Hepatocyte (in vitro differentiated cells): ENCODE data around the gene CDKN1A.

ENCODE experiments used
- CTCF ChIP-seq: fragments of 200-600 bp; sonication (generic); IDR thresholded peaks from 2 replicates; pipeline ENCODE4 v1.5.1; 2016; ENCODE audit warnings: antibody characterized with exemption, mild to moderate bottlenecking; ENCODE audit not compliant: poor library complexity
- EZH2 ChIP-seq: fragments of 200-600 bp; sonication (generic); IDR thresholded peaks from 2 replicates; pipeline ENCODE4 v1.6.1; 2016; ENCODE audit warnings: antibody characterized with exemption, mild to moderate bottlenecking, borderline replicate concordance
- EZH2phosphoT487 ChIP-seq: fragments of 200-600 bp; sonication (generic); IDR thresholded peaks from one replicate; pipeline ENCODE4 v1.6.1; 2018; ENCODE audit warnings: antibody characterized with exemption, mild to moderate bottlenecking, low read depth, moderate library complexity; ENCODE audit not compliant: unreplicated experiment, severe bottlenecking

GRCh38 chr6:36712816-36713215 is 34.3 kb downstream of the CDKN1A start:
- TF ChIP-seq EZH2phosphoT487 (no peak), EZH2 (no peak), CTCF (no peak)
